Activated CD4-positive, alpha-beta T cell treated with anti-CD3 and anti-CD28 coated beads for 48 hours (primary cell): Measurements from ENCODE around the gene CUL3.

Experiments
- DNase-seq: peaks from one replicate; pipeline ENCODE4 v3.0.0-alpha.2; 2020

The CUL3 gene

DNA sequence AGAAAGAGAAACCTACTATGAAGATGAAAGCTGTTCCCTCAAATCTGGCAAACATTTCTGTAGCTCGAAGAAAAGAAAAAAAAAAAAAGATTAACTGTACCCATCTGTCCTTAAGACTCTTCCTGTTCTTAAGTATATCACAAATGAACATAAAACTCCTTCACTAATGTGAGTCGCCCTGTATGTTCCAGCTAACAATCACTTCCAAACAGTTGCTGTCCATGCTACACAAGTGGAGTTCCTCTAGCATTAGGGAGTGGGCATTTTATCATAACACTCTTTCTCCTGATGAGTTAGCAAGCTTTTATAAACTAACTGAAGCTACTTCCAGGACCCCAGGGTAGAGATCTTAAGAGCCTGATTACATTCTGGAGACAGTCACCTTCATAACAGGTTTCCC, 5.8 kb downstream of the CUL3 start:
- DNase-seq, result no peak

DNA sequence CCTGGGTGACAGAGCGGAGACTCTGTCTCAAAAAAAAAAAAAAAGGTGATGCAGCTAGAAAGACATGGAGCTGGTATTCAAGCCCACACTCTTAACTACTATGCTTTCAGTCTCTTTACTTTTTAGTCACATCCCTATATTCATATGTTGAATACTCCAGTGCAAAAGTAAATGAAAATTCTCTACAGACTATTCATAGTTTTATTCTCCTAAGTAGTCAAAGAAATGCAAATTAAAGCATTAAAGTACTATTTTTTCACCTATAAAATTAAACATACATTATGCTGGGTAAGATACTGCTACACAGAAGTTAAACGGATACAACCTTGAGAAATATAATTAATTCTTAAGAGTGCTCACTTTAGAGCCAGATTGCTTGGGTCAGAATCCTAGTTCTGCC, 7.6 kb downstream of the CUL3 start:
- DNase-seq, result no peak

DNA sequence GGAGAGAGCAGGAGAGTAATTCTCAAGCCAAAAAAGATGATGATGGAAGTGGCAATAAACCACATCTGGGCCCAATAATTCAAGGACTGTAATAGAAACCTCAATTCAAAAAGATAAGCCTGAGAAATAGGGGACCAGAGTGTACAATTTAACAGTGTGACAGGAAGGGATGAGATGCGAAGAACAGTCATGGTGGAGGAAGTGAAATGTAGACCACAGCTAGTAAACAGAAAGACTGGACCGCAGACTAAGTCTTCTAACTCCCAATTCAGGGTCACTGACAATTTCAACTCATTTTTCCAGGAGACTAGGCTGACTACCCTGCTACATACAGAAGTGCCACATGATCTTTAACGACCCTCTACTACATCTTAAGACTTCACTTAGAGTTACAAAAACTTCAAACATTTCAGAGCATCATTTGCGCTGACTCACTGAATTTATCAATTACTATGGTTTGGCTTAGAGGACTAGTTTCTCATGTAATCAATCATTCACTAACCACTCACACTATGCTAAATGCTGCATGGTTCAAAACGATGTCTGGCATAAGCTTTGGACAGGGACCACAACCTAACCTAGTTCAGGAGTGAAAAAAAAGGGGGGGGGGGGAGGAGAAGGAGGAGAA, 9.0 kb downstream of the CUL3 start:
- no peak for DNase-seq

DNA sequence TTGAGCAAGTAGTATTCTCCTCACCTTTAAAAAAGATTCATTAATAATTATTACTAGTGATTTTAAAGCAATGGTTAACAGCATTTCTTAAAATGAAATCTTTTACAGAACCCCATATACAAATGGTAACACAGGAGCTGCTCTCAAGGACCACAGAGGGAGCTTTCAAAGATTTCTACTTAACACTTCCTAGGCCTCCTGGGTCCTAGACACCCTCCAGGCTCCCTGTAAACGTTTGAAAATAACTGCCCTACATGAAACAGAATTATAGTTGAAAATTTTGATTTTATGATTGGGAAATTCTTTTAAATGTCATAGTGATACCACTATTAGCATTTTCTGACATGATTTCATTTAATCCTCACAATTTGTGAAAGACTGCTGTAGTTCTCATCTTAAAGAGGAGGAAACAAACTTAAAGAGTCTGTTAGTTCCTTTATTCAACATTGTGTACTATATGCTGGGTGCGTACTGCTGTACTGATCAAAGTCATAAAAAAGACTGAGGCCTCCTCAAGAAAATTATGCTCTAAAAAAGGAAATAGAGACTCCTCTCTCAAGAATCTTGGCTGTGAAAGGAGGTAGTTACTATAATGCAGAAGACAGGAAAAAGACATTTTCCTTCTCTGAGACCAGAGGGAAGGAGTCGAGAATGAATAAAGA, 10.6 kb downstream of the CUL3 start:
- no peak for DNase-seq

DNA sequence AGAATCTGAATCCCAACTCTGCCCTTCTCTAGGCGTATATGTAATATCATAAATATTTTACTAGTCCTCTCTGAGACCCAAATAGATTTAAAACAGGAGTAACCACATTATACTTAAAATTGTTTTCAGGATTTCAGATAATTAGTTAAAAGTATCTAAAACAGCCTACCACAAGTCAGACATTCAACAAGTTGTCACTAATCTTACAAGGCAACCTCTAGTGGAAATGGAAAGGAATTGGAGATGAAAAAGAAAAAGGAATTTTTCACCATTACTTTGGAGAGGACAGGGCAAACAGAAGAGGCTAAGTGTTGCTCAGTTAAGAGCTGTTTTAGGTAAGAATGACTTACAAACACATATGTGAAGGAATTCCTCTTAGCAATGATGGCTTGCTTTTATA, 11.4 kb downstream of the CUL3 start:
- no peak for DNase-seq

DNA sequence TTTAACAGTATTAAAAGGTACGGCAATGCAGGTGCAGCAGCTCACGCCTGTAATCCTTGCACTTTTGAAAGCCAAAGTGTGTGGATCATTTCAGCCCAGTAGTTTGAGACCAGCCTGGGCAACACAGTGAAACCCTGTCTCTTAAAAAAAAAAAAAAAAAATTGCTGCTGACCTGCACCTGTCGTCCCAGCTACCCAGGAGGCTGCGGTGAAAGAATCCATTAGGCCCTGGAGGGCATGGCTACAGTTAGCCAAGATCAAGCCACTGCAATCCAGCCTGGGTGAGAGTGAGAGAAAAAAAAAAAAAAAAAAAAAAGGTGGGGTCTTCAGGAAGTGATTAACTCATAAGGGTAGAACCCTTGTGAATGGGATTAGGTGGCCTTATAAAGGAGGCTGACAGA, 12.8 kb downstream of the CUL3 start:
- no peak for DNase-seq

DNA sequence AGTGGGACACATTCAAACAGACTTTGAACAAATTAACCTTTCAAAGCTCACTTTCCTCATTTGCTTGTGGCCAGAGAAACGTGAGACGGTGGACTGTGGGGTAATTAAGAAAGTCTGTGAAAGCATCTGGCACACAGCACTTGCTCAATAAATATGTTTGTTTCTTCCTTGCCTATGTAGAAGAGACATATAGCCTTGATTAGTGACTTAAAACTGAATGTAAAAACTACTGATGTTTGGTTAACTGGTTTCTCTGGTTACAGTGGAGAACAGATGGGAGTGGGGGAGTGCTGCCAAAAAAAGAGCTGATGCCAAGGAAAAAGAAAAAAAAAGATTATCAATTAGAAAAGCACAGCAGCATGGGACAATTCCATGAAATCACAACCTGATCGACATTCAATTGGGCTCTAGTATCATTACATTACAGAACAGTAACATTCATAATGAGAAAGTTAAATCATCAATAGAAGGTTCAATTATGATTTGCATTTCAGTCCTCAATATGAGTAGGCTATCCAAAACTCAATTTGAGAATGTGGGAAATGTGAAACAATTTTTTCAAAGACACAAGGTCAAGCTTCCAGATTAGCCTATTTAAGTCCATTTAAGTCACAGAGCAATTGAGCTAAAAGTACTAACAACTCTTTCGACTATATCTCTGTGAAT, 14.7 kb downstream of the CUL3 start:
- DNase-seq, result no peak

DNA sequence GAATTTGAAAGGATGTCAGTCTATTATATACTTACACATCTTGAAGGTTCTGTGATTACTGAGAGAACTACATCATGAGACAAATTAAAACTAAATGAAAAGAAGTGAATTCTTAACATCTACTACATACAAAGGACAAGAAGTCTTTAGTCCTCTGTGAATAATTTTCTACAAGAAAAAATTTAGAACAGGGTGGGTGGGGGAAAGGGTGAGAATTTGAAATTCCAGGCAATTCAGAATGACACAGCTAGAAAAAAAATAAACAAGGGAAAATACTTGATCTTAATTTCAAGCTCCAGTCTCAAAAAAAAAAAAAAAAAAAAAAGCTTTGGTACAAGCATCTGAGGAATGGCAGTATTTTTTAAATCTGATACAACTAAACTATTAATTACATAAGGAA, 15.5 kb downstream of the CUL3 start:
- no peak for DNase-seq

DNA sequence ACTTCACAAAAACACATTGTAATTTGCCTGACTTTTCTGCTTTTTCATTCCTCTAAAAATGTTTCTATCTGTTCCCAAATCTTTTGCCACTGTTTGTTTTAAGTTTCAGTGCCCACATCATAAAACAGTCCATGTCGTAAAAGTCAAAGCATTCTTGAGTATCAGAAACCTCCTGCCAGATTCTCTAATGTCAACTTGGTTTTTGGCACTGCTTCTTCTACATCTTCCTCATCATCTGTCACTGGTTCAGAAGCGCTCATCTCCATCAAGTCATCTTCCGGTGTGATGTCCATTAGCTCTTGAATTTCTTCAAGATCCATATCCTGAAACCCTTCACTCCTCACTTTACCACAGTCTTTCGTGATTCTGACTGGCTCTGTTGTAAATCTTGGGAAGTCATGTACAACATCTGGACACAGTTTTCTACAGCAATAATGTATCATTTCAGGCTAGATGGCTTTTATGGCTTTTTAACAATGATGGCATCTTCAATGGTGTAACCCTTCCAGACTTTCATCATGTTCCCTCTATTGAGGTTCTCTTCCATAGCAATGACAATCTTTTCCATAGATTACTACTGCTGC, 19.6 kb downstream of the CUL3 start:
- DNase-seq, result no peak

DNA sequence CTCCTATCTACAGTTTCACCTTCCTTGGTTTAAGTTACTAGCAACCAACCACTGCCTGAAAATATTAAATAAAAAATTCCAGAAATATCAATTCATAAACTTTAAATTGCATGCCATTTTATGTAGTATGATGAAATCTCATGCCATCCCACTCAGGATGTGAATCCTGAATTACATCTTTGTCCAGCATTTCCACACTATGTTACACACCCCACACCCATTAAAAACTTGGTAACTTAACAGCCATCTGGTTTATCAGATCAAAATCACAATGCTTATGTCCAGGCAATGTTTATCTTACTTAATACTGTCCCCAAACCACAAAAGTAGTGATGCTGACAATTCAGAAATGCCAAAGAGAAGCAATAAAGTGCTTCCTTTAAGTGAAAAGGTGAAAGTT, 21.6 kb downstream of the CUL3 start:
- no peak for DNase-seq

DNA sequence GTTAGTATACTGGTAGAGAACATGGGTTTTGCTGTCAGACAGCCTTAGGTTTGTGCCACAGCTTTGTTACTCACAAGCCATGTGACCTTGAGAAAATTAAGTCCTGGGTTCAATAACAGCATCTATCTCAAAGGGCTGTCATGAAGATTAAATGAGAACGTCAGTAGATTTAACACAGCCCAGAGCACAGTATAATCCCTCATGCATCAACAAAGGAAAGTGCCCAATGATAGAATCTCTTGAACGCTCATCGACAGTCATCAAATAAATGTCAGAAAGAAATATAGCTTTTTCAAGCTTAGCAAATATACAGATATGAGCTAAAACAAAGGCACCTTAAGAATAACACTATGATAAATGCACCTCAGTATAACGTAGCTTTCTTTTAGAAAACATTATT, 22.3 kb downstream of the CUL3 start:
- no peak for DNase-seq

DNA sequence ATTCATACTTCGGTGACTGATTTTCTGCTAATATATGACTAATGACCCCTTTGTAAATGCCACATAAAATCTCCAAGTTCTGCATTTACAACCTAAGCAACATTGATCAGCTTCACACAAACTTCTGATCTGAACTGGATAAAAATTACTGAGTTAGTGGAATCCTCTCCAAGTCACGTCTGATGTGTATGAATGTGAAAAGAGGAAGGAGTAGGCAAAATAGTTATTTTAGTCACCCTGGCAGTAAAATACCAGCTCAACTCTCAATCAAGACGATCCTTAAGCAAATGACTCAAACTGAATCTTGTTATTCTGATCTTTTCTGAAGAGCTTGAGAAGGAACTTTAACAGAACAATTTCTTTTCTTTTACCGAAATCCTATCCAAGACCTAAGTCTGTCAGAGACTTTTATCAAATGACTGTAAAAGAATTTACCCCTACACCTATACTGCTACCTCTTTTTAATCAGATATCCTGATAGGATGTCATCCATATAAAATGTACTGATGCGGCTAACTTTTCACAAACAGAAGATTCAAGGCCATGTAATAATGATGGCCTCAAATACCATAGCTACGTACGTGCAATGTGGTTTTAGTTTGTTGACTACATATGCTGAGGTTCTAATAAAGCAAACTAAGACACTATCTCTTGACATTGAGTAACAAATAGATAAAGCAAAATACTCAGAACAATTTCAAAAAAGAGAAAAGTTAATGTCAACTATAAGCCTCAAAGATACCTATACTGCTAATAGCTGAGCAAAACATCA, 23.7 kb downstream of the CUL3 start:
- DNase-seq, result no peak

DNA sequence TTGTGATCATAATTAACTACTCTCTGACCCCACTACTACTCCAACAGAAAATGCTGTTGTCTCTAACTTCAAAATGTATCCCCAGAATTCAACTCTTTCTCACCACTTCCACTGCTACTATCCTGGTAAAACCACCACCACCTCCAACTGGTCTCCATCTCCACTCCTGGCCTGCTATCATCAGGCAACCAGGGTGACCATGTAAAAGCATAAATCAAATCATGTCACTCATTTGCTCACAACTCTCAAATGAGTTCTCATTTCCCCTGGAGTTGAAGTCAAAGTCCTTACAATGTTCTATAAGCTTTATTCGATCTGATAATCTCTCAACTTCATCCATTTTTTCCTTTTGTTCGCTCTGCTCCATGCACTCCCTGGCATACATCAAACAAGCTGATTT, 24.6 kb downstream of the CUL3 start:
- no peak for DNase-seq

DNA sequence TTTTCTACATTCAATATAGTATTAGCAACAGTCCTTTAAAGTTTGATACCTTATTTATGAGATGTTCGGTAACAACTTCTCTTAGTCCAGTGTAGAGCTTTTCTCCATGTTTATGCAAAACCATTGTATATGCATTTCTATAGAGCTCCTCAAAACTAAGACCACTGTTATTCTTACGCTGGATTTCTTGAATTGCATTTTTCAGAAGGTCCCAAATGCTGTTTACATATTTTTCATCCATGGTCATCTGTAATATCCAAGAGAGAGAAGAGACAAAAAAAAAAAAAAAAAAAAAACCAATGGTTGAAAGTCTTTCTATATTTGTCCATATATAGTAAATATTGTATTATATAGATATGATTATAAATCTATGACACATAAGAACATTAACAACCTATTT, 27.6 kb downstream of the CUL3 start:
- DNase-seq, result no peak

DNA sequence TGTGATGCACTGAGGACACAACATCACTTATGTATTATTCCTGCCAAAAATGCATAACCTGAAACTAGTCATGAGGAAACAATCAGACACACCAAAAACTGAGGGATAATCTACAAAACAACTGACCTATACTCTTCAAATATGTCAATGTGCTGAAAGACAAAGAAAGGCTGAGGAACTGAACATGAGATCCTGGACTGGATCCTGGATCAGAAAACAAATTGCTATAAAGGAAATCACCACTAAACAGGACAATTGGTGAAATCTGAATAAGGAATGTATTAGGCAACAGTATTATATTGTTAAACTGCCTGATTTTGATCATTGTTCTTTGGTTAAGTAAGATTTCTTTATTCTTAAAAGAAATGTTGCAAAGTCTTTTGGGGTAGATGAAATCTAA, 28.8 kb downstream of the CUL3 start:
- DNase-seq, result no peak

DNA sequence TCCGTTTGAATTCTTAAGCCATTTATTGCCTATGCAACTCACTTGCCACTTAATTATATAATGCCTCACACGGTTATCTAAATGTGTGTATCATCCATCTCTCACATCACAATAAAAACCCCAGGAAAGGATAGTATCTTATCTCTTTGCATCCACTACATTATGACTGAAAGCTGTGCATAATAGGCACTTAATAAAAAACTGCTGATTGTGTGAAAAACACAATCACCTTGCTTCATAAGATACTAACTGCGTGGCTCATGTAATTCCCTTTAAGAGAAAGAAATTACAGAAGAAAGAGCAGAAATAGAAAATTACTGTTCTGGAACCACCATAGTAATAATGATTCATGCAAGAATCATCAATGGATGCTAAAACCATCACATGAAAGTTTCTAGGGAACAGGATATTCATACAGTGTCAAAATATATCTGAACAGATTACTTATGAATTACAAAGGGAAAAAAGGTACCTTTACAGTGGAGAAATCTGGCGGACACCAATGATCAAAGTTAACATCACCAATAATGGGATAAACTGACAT, 29.3 kb downstream of the CUL3 start:
- no peak for DNase-seq

DNA sequence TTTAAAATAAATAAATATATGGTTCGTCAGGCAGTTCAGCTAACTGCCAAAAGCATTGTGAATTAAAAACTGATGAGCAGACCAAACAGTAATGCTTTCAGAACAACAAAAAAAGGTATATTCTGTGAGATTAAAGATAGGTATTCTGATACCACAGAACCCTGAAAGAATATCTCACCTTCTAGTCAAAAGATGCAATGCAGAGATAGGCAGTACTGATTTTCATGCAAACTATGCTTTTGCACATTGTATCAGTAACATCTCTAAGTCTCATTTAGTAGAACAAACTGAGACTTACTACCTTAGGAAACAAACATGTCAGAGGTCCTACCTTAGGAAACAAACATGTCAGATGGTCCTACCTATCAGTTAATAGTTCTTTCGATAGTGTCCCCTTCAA, 32.4 kb downstream of the CUL3 start:
- no peak for DNase-seq

DNA sequence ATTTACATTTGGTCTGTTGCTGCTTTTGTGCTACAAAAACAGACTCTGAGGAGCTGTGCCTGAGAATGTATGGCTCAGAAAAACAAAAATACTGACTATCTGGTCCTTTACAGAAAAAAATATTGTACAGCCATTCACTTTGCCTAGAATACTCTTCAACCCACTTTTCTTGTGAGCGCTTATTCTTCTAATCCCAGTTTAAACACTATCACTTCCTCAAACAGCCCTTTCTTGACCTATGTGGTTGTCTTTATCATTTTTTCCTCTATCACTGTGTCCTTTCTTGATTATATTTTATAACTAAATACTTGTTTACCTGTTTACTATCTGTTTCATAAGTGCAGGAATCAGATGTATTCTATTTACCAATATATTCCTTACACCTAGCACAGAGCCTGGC, 33.5 kb downstream of the CUL3 start:
- no peak for DNase-seq

DNA sequence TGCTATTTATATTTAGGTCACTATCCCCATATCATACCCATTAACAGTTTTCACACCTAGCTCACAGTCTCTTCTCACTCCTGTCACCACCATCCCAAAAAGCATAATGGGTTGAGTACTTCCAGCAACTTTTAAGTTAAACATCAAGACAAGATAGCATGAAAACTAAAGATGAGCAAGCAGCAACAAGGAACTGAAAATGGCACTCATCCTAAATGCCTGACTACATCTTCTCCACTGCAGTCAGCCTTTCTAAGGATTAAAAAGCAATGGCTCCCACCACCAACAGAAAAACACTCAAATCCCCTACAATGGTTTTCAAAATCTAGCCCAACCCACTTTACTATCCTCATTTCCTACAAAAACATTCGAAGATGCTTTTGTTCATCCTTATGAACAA, 38.2 kb downstream of the CUL3 start:
- DNase-seq, result no peak

DNA sequence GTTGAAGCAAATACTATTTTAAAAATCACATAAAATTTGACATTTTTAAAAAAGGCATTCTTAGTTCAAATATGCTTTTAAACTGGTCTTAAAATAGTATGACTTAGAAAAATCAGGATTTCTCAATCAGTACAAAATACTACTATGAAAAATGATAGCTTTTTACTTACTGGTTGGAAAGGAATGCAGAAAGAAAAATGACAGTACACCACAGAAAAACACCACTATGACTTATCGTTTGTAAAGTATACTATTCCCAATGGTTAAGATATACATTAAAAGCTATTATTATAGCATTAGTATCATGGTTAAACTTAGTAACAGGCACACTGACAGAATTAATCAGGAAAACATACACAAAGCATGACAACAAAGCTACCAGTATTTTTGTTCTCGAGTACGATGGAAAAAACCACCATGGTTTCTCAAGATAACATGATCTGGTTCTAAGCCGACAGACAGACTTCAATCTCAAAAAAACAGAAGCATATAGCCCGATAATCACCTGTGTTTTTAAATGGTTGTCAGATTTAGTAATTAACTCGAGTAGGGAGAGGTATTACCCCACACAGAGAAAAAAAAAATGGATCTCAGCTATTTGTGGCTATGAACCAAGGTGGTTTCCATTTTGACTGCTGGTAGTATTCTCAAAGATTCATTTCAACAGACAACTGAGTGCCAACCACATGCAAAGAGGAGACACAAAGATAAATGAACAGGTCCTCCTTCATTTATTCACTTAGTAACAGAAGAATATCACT, 39.1 kb downstream of the CUL3 start:
- no peak for DNase-seq

DNA sequence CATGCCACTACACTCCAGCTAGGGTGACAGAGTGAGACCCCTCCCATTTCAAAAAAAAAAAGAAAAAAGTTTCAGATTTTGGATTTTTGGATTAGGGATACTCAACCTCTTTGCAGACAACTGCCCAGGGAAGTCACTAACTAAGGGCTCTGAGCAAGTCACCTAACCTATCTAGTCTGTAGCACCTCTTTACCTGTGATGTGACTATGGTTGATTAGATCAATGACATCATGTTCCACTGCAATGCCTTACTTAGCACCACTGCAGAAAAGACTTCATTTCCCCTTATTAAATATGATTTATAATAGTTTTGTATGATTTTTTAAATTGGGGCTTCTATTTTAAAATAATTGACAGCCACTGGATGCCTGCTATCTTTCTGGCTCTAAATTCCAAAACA, 41.2 kb downstream of the CUL3 start:
- no peak for DNase-seq

DNA sequence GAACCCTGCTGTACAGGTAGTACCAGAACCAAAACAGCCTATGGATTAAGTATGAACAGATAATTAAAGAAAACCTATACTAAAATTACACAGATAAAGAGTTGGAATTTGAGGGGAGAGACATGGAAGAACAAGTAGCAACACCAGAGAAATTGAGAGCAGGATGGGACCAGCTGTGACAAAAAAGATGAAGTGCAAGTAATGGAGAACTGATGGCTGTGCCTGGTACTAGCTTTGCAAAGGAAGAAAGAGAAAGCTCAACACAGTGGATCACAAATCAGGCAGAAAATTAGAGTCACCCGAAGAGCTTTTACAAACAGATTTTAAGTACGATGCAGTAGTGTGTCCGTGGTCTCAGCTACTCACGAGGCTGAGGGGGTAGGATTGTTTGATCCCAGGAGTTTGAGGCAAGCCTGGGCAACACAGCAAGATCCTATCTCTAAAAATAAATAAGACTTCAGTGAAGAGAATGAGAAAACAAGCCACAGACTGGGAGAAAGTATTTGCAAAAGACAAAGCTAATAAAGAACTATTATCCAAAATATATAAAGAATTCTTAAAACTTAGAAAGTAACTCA, 46.5 kb downstream of the CUL3 start:
- DNase-seq, result no peak
